Measurements from ENCODE around the gene PLA2G7. TPM values are rescaled to one million over a fixed set of nuclear protein-coding genes. Genes with fewer than 3 reads are reported as not detected.

The PLA2G7 gene
- total RNA-seq, 1 experiment from 2014 or later, result 2.3 TPM

DNA sequence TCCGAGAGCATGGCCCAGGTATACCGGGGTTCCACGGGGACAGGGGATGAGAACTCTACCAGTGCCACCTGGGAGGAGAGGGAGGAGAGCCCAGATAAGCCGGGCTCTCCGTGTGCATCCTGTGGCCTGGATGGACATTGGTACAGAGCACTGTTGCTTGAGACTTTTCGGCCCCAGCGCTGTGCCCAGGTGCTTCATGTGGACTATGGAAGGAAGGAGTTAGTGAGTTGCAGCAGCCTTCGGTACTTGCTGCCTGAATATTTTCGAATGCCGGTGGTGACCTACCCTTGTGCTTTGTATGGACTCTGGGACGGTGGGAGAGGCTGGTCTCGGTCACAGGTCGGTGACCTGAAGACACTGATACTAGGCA is 46.2 kb downstream of the PLA2G7 start:
- ChIA-PET POLR2A (no interaction called here), CTCF (no interaction called here)
- TF ChIP-seq IRF2 (CRISPR knock-in tag; IDR thresholded peaks at IDR 0.05; ENCODE audit: borderline replicate concordance, low read depth) (no peak), MXD4 (CRISPR knock-in tag; IDR thresholded peaks at IDR 0.05; ENCODE audit: borderline replicate concordance) (no peak), FOXJ3 (CRISPR knock-in tag; IDR thresholded peaks at IDR 0.05; ENCODE audit: borderline replicate concordance) (no peak), OVOL2 (CRISPR knock-in tag; IDR thresholded peaks at IDR 0.05; ENCODE audit: borderline replicate concordance) (no peak), ZBTB21 (CRISPR knock-in tag; IDR thresholded peaks at IDR 0.05; ENCODE audit: borderline replicate concordance) (no peak), ZNF138 (CRISPR knock-in tag; conservative IDR thresholded peaks at IDR 0.05) (no peak), NFE2L1 (CRISPR knock-in tag; IDR thresholded peaks at IDR 0.05) (no peak), NFYB (CRISPR knock-in tag; conservative IDR thresholded peaks at IDR 0.05; ENCODE audit: low read depth) (no peak), ESRRA (CRISPR knock-in tag; IDR thresholded peaks at IDR 0.05; ENCODE audit: borderline replicate concordance) (no peak), TP53 (CRISPR knock-in tag; IDR thresholded peaks at IDR 0.05) (no peak), RELA (CRISPR knock-in tag; IDR thresholded peaks at IDR 0.05; ENCODE audit: borderline replicate concordance) (no peak), RORB (CRISPR knock-in tag; IDR thresholded peaks at IDR 0.05) (no peak), SMAD3 (CRISPR knock-in tag; IDR thresholded peaks at IDR 0.05; ENCODE audit: borderline replicate concordance) (no peak), ZNF423 (CRISPR knock-in tag; IDR thresholded peaks at IDR 0.05) (no peak)
- TF ChIP-seq, protein P1, sequence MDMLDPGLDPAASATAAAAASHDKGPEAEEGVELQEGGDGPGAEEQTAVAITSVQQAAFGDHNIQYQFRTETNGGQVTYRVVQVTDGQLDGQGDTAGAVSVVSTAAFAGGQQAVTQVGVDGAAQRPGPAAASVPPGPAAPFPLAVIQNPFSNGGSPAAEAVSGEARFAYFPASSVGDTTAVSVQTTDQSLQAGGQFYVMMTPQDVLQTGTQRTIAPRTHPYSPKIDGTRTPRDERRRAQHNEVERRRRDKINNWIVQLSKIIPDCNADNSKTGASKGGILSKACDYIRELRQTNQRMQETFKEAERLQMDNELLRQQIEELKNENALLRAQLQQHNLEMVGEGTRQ (CRISPR knock-in tag; IDR thresholded peaks at IDR 0.05), result no peak
- TF ChIP-seq, protein P2, sequence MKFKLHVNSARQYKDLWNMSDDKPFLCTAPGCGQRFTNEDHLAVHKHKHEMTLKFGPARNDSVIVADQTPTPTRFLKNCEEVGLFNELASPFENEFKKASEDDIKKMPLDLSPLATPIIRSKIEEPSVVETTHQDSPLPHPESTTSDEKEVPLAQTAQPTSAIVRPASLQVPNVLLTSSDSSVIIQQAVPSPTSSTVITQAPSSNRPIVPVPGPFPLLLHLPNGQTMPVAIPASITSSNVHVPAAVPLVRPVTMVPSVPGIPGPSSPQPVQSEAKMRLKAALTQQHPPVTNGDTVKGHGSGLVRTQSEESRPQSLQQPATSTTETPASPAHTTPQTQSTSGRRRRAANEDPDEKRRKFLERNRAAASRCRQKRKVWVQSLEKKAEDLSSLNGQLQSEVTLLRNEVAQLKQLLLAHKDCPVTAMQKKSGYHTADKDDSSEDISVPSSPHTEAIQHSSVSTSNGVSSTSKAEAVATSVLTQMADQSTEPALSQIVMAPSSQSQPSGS (CRISPR knock-in tag; IDR thresholded peaks at IDR 0.05; ENCODE audit: borderline replicate concordance, low read depth), result no peak
- TF ChIP-seq, protein P3, sequence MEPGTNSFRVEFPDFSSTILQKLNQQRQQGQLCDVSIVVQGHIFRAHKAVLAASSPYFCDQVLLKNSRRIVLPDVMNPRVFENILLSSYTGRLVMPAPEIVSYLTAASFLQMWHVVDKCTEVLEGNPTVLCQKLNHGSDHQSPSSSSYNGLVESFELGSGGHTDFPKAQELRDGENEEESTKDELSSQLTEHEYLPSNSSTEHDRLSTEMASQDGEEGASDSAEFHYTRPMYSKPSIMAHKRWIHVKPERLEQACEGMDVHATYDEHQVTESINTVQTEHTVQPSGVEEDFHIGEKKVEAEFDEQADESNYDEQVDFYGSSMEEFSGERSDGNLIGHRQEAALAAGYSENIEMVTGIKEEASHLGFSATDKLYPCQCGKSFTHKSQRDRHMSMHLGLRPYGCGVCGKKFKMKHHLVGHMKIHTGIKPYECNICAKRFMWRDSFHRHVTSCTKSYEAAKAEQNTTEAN (CRISPR knock-in tag; IDR thresholded peaks at IDR 0.05), result no peak
- TF ChIP-seq, protein P4, sequence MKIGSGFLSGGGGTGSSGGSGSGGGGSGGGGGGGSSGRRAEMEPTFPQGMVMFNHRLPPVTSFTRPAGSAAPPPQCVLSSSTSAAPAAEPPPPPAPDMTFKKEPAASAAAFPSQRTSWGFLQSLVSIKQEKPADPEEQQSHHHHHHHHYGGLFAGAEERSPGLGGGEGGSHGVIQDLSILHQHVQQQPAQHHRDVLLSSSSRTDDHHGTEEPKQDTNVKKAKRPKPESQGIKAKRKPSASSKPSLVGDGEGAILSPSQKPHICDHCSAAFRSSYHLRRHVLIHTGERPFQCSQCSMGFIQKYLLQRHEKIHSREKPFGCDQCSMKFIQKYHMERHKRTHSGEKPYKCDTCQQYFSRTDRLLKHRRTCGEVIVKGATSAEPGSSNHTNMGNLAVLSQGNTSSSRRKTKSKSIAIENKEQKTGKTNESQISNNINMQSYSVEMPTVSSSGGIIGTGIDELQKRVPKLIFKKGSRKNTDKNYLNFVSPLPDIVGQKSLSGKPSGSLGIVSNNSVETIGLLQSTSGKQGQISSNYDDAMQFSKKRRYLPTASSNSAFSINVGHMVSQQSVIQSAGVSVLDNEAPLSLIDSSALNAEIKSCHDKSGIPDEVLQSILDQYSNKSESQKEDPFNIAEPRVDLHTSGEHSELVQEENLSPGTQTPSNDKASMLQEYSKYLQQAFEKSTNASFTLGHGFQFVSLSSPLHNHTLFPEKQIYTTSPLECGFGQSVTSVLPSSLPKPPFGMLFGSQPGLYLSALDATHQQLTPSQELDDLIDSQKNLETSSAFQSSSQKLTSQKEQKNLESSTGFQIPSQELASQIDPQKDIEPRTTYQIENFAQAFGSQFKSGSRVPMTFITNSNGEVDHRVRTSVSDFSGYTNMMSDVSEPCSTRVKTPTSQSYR (CRISPR knock-in tag; IDR thresholded peaks at IDR 0.05), result no peak
- TF ChIP-seq, protein P5, sequence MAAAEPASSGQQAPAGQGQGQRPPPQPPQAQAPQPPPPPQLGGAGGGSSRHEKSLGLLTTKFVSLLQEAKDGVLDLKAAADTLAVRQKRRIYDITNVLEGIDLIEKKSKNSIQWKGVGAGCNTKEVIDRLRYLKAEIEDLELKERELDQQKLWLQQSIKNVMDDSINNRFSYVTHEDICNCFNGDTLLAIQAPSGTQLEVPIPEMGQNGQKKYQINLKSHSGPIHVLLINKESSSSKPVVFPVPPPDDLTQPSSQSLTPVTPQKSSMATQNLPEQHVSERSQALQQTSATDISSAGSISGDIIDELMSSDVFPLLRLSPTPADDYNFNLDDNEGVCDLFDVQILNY (CRISPR knock-in tag; IDR thresholded peaks at IDR 0.05), result no peak
- TF ChIP-seq, protein P6, sequence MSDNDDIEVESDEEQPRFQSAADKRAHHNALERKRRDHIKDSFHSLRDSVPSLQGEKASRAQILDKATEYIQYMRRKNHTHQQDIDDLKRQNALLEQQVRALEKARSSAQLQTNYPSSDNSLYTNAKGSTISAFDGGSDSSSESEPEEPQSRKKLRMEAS (CRISPR knock-in tag; IDR thresholded peaks at IDR 0.05), result no peak
- no peak for ATAC-seq
- Mint-ChIP-seq H3K27me3 (ENCODE audit: low read depth) (no peaks in the 10 kb centered on the region), H3K4me3 (no peak overlapping the region), H3K9me3 (no peaks in the 10 kb centered on the region), H3K36me3 (no peaks in the 10 kb centered on the region), H3K4me1 (no peaks in the 10 kb centered on the region), H3K27ac (no peak overlapping the region)
- DNase-seq (ENCODE audit: low spot score), result no peak

Measured in WTC11 (cell line).